ENCODE results near the gene PHB1. TPM values are rescaled to one million over a fixed set of nuclear protein-coding genes. Genes with fewer than 3 reads are reported as not detected.

The PHB1 gene
- polyA plus RNA-seq, 2 donors = 53.6 to 164 TPM

- Histone ChIP-seq H3K27me3 (ENCODE audit: control insufficient read depth in 1 of 2, insufficient read depth in 2 of 2, low read length in 2 of 2) (peaks cover 0 to 4% of the 10 kb centered on the region in 2 donors), H3K27ac (ENCODE audit: low read depth in 2 of 2, low read length in 1 of 2) (no peak overlapping the region), H3K4me3 (ENCODE audit: low read depth in 1 of 2, low read length in 2 of 2) (no peak overlapping the region), H3K9me3 (ENCODE audit: control insufficient read depth in 2 of 2, insufficient read depth in 1 of 2, low read depth in 1 of 2, low read length in 1 of 2) (no peaks in the 10 kb centered on the region), H3K4me1 (ENCODE audit: control insufficient read depth in 2 of 2, insufficient read depth in 2 of 2, low read length in 1 of 2) (no peaks in the 10 kb centered on the region), H3K36me3 (ENCODE audit: control insufficient read depth in 2 of 2, insufficient read depth in 2 of 2, low read length in 1 of 2) (no peaks in the 10 kb centered on the region)
- WGBS, 2 donors = 65 to 71% methylated on average over 4 of the region's 4 CpGs
Measured at GRCh38 chr17:49441578-49441977, 26.9 kb upstream of the PHB1 start.

- Histone ChIP-seq H3K4me3 (ENCODE audit: low read depth in 1 of 2, low read length in 2 of 2) (no peak overlapping the region), H3K9me3 (ENCODE audit: control insufficient read depth in 2 of 2, insufficient read depth in 1 of 2, low read depth in 1 of 2, low read length in 1 of 2) (no peaks in the 10 kb centered on the region), H3K4me1 (ENCODE audit: control insufficient read depth in 2 of 2, insufficient read depth in 2 of 2, low read length in 1 of 2) (no peaks in the 10 kb centered on the region), H3K36me3 (ENCODE audit: control insufficient read depth in 2 of 2, insufficient read depth in 2 of 2, low read length in 1 of 2) (no peaks in the 10 kb centered on the region), H3K27ac (ENCODE audit: low read depth in 2 of 2, low read length in 1 of 2) (no peak overlapping the region), H3K27me3 (ENCODE audit: control insufficient read depth in 1 of 2, insufficient read depth in 2 of 2, low read length in 2 of 2) (peaks cover 0 to 4% of the 10 kb centered on the region in 2 donors)
- WGBS, 2 donors = 55 to 58% methylated on average over 1 of the region's 1 CpG
Measured at GRCh38 chr17:49440581-49440980, 25.9 kb upstream of the PHB1 start.

- WGBS, 2 donors = 35 to 49% methylated on average over 9 of the region's 9 CpGs
- H3K4me3 ChIP-seq (ENCODE audit: low read depth in 1 of 2, low read length in 2 of 2) = no peak overlapping the region
- no peaks in the 10 kb centered on the region for H3K36me3 ChIP-seq (ENCODE audit: control insufficient read depth in 2 of 2, insufficient read depth in 2 of 2, low read length in 1 of 2)
- H3K27ac ChIP-seq (ENCODE audit: low read depth in 2 of 2, low read length in 1 of 2) = no peak overlapping the region
- H3K4me1 ChIP-seq (ENCODE audit: control insufficient read depth in 2 of 2, insufficient read depth in 2 of 2, low read length in 1 of 2) = no peaks in the 10 kb centered on the region
- peaks cover 0 to 4% of the 10 kb centered on the region in 2 donors for H3K27me3 ChIP-seq (ENCODE audit: control insufficient read depth in 1 of 2, insufficient read depth in 2 of 2, low read length in 2 of 2)
- no peaks in the 10 kb centered on the region for H3K9me3 ChIP-seq (ENCODE audit: control insufficient read depth in 2 of 2, insufficient read depth in 1 of 2, low read depth in 1 of 2, low read length in 1 of 2)
Measured at GRCh38 chr17:49439673-49440571, 25.2 kb upstream of the PHB1 start.

- Histone ChIP-seq H3K27ac (ENCODE audit: low read depth in 2 of 2, low read length in 1 of 2) (no peak overlapping the region), H3K9me3 (ENCODE audit: control insufficient read depth in 2 of 2, insufficient read depth in 1 of 2, low read depth in 1 of 2, low read length in 1 of 2) (no peaks in the 10 kb centered on the region), H3K4me1 (ENCODE audit: control insufficient read depth in 2 of 2, insufficient read depth in 2 of 2, low read length in 1 of 2) (no peaks in the 10 kb centered on the region), H3K27me3 (ENCODE audit: control insufficient read depth in 1 of 2, insufficient read depth in 2 of 2, low read length in 2 of 2) (peaks cover 0 to 4% of the 10 kb centered on the region in 2 donors), H3K36me3 (ENCODE audit: control insufficient read depth in 2 of 2, insufficient read depth in 2 of 2, low read length in 1 of 2) (no peaks in the 10 kb centered on the region), H3K4me3 (ENCODE audit: low read depth in 1 of 2, low read length in 2 of 2) (no peak overlapping the region)
- 60 to 66% methylated on average over 3 of the region's 3 CpGs for WGBS, 2 donors
Measured at GRCh38 chr17:49439305-49439672, 24.6 kb upstream of the PHB1 start.

- Histone ChIP-seq H3K4me1 (ENCODE audit: control insufficient read depth in 2 of 2, insufficient read depth in 2 of 2, low read length in 1 of 2) (no peaks in the 10 kb centered on the region), H3K27me3 (ENCODE audit: control insufficient read depth in 1 of 2, insufficient read depth in 2 of 2, low read length in 2 of 2) (peaks cover 0 to 4% of the 10 kb centered on the region in 2 donors), H3K4me3 (ENCODE audit: low read depth in 1 of 2, low read length in 2 of 2) (no peak overlapping the region), H3K27ac (ENCODE audit: low read depth in 2 of 2, low read length in 1 of 2) (no peak overlapping the region), H3K9me3 (ENCODE audit: control insufficient read depth in 2 of 2, insufficient read depth in 1 of 2, low read depth in 1 of 2, low read length in 1 of 2) (no peaks in the 10 kb centered on the region), H3K36me3 (ENCODE audit: control insufficient read depth in 2 of 2, insufficient read depth in 2 of 2, low read length in 1 of 2) (no peaks in the 10 kb centered on the region)
- 36 to 47% methylated on average over 30 of the region's 30 CpGs for WGBS, 2 donors
Measured at GRCh38 chr17:49438436-49439278, 24.0 kb upstream of the PHB1 start.

- no peak overlapping the region for H3K4me3 ChIP-seq (ENCODE audit: low read depth in 1 of 2, low read length in 2 of 2)
- no peaks in the 10 kb centered on the region for H3K36me3 ChIP-seq (ENCODE audit: control insufficient read depth in 2 of 2, insufficient read depth in 2 of 2, low read length in 1 of 2)
- peaks cover 0 to 4% of the 10 kb centered on the region in 2 donors for H3K27me3 ChIP-seq (ENCODE audit: control insufficient read depth in 1 of 2, insufficient read depth in 2 of 2, low read length in 2 of 2)
- H3K4me1 ChIP-seq (ENCODE audit: control insufficient read depth in 2 of 2, insufficient read depth in 2 of 2, low read length in 1 of 2) = no peaks in the 10 kb centered on the region
- no peak overlapping the region for H3K27ac ChIP-seq (ENCODE audit: low read depth in 2 of 2, low read length in 1 of 2)
- no peaks in the 10 kb centered on the region for H3K9me3 ChIP-seq (ENCODE audit: control insufficient read depth in 2 of 2, insufficient read depth in 1 of 2, low read depth in 1 of 2, low read length in 1 of 2)
- whole genome bisulfite sequencing, 2 donors = 75 to 89% methylated on average over 7 of the region's 7 CpGs
Measured at GRCh38 chr17:49437696-49438435, 23.2 kb upstream of the PHB1 start.

GRCh38 chr17:49436174-49436573 is 21.5 kb upstream of the PHB1 start:
- H3K4me3 ChIP-seq (ENCODE audit: low read depth in 1 of 2, low read length in 2 of 2) = no peak overlapping the region
- no peaks in the 10 kb centered on the region for H3K27me3 ChIP-seq (ENCODE audit: control insufficient read depth in 1 of 2, insufficient read depth in 2 of 2, low read length in 2 of 2)
- WGBS, 2 donors = 45 to 63% methylated on average over 4 of the region's 4 CpGs
- H3K36me3 ChIP-seq (ENCODE audit: control insufficient read depth in 2 of 2, insufficient read depth in 2 of 2, low read length in 1 of 2) = no peaks in the 10 kb centered on the region
- no peak overlapping the region for H3K27ac ChIP-seq (ENCODE audit: low read depth in 2 of 2, low read length in 1 of 2)
- H3K9me3 ChIP-seq (ENCODE audit: control insufficient read depth in 2 of 2, insufficient read depth in 1 of 2, low read depth in 1 of 2, low read length in 1 of 2) = no peaks in the 10 kb centered on the region
- H3K4me1 ChIP-seq (ENCODE audit: control insufficient read depth in 2 of 2, insufficient read depth in 2 of 2, low read length in 1 of 2) = no peaks in the 10 kb centered on the region

GRCh38 chr17:49435671-49436029 is 21.0 kb upstream of the PHB1 start:
- H3K4me3 ChIP-seq (ENCODE audit: low read depth in 1 of 2, low read length in 2 of 2) = no peak overlapping the region
- H3K4me1 ChIP-seq (ENCODE audit: control insufficient read depth in 2 of 2, insufficient read depth in 2 of 2, low read length in 1 of 2) = no peaks in the 10 kb centered on the region
- WGBS, 2 donors = 28 to 35% methylated on average over 4 of the region's 4 CpGs
- no peaks in the 10 kb centered on the region for H3K36me3 ChIP-seq (ENCODE audit: control insufficient read depth in 2 of 2, insufficient read depth in 2 of 2, low read length in 1 of 2)
- H3K27me3 ChIP-seq (ENCODE audit: control insufficient read depth in 1 of 2, insufficient read depth in 2 of 2, low read length in 2 of 2) = no peaks in the 10 kb centered on the region
- no peaks in the 10 kb centered on the region for H3K9me3 ChIP-seq (ENCODE audit: control insufficient read depth in 2 of 2, insufficient read depth in 1 of 2, low read depth in 1 of 2, low read length in 1 of 2)
- no peak overlapping the region for H3K27ac ChIP-seq (ENCODE audit: low read depth in 2 of 2, low read length in 1 of 2)

Measured in esophagus (tissue), 2 donors.